ENCODE measurements around the gene GARNL3. TPM values are rescaled to one million over a fixed set of nuclear protein-coding genes. Genes with fewer than 3 reads are reported as not detected.

Gene GARNL3
- total RNA-seq, 4 donors from 2014 or later = 12.3 to 78.4 (median 23.7) TPM

- TF ChIP-seq CTCF (IDR thresholded peaks at IDR 0.05) (no peak), POLR2A (IDR thresholded peaks at IDR 0.05) (peak in 1 of 2 donors; percentile 19)
- Histone ChIP-seq H3K4me1 (peaks cover 0 to 17% (median 8%) of the 10 kb centered on the region in 4 donors), H3K27ac (peak overlapping the region; percentile 40 to 84 (median 56)), H3K27me3 (no peaks in the 10 kb centered on the region), H3K9me3 (no peaks in the 10 kb centered on the region), H3K4me3 (peak overlapping the region; percentile 40 to 100 (median 74)), H3K36me3 (peaks cover 0 to 9% (median 0%) of the 10 kb centered on the region in 3 donors)
- DNase-seq = no peak
Measured at GRCh38 chr9:127396253-127396807, 131.8 kb downstream of the GARNL3 start.

DNA sequence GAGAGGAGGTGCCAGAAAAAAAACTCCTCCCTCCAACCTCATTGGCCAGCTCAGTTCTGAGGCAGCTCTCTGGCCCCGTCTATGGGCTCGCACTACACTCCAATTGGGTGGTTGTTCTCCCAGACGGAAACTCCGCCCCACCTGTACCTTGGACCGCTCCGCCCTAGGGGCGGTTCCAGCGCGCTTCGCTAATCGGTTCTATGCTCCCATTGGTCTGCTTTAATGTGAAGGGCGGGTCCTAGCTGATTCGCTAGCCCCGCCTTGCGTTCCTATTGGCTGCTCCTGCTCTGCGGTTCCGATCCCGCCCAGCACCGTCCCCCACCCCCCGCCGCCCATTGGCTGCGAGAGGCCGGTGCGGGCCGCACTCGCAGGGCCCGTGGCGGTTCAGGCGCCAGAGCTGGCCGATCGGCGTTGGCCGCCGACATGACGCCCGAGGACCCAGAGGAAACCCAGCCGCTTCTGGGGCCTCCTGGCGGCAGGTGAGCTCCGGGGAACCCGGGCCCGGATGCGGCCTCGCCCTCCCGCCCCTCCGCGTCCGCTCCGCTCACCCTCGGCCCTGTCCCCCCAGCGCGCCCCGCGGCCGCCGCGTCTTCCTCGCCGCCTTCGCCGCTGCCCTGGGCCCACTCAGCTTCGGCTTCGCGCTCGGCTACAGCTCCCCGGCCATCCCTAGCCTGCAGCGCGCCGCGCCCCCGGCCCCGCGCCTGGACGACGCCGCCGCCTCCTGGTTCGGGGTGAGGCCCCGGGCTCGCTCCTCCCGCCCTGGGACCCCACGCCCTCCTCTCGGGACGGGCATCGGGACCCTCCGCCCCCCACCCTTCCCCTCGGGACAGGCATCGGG is 132.5 kb downstream of the GARNL3 start, which contains the start of gene SLC2A8:
TSS of gene SLC2A8 (plus strand) at position 362 of the 838 bp plus-strand sequence. CDS start at position 424, 62 bp downstream.
- Histone ChIP-seq H3K9me3 (no peaks in the 10 kb centered on the region), H3K27me3 (no peaks in the 10 kb centered on the region), H3K27ac (peak within 1 kb of the TSS; percentile 82 to 98 (median 90)), H3K4me1 (peaks cover 0 to 17% (median 8%) of the 10 kb centered on the region in 4 donors), H3K4me3 (peak within 1 kb of the TSS; percentile 60 to 100 (median 88)), H3K36me3 (peaks cover 0 to 9% (median 0%) of the 10 kb centered on the region in 3 donors)
- DNase-seq = peak; percentile 94 to 99 (median 99)
- TF ChIP-seq POLR2A (IDR thresholded peaks at IDR 0.05) (peak; percentile 82 to 94), CTCF (IDR thresholded peaks at IDR 0.05) (peak in 4 of 6 experiments; percentile 24 to 63 (median 58))

GRCh38 chr9:127397646-127398274 is 133.2 kb downstream of the GARNL3 start:
- Histone ChIP-seq H3K4me1 (peaks cover 0 to 17% (median 8%) of the 10 kb centered on the region in 4 donors), H3K9me3 (no peaks in the 10 kb centered on the region), H3K4me3 (peak overlapping the region; percentile 60 to 100 (median 88)), H3K36me3 (peaks cover 0 to 9% (median 0%) of the 10 kb centered on the region in 3 donors), H3K27me3 (no peaks in the 10 kb centered on the region), H3K27ac (peak overlapping the region; percentile 82 to 98 (median 90))
- DNase-seq = peak; percentile 39 to 76 (median 74)
- TF ChIP-seq CTCF (IDR thresholded peaks at IDR 0.05) (peak in 5 of 6 experiments; percentile 13 to 63 (median 52)), POLR2A (IDR thresholded peaks at IDR 0.05) (no peak)

DNA sequence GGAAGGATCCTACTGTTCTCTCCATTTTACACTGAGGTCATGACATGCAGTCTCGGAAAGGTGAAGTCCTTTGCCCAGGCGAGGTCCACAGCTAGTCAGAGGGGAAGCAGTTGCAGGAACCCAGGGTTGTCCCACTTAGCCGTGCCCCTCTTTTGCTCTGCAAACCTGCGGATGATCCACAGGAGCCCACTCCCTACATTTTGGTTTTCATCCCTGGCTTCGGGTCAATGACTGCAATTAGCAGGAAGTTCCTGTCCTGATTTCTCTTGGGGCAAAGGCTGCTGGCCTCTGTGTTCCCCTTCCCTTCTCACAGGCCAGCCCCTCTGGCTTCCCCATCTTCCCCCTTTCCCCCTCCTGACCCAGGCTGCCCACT is 133.7 kb downstream of the GARNL3 start:
- peak overlapping the region; percentile 60 to 100 (median 88) for H3K4me3 ChIP-seq
- DNase-seq = no peak
- TF ChIP-seq POLR2A (IDR thresholded peaks at IDR 0.05) (no peak), CTCF (IDR thresholded peaks at IDR 0.05) (no peak)
- no peaks in the 10 kb centered on the region for H3K9me3 ChIP-seq
- no peaks in the 10 kb centered on the region for H3K27me3 ChIP-seq
- peaks cover 0 to 9% (median 0%) of the 10 kb centered on the region in 3 donors for H3K36me3 ChIP-seq
- H3K27ac ChIP-seq = peak overlapping the region in 2 of 4 donors; percentile 82 to 84
- H3K4me1 ChIP-seq = peaks cover 0 to 17% (median 8%) of the 10 kb centered on the region in 4 donors

DNA sequence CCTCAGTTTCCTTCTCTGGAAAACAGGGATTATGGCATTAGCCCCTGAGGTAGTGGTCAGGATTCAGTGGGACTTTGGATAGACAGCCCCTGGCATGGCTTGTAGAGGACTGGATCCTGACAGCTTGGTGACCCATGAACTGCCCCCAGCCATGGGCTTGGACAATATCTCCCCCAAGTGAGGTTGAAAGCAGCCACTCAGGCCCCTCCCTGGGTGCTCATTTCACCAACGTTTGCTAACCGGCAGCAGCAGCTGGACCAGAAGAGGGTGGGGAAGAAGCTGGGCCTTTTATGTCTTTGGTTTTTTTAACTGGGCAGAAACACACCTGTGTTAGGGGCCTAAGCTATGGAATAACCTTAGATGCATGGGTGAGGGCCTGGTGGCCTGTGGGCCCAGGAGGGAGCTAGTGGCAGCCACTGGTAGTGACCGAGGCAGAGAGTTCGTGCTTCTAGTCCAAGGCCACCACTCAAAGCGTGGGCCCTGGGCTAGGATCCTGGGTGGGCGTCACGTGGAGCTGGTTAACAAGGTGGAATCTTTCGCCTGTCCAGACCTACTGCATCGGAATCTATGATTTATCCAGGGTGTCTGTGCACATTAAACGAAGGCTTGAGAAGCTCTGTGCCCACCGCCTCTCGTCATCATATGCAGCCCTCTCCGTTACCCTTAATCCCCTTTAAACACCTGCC is 134.3 kb downstream of the GARNL3 start:
- Histone ChIP-seq H3K4me3 (peak overlapping the region in 2 of 4 donors; percentile 90 to 100), H3K4me1 (peaks cover 0 to 17% (median 8%) of the 10 kb centered on the region in 4 donors), H3K9me3 (no peaks in the 10 kb centered on the region), H3K27ac (no peak overlapping the region), H3K36me3 (peaks cover 0 to 13% (median 0%) of the 10 kb centered on the region in 3 donors), H3K27me3 (no peaks in the 10 kb centered on the region)
- DNase-seq = no peak
- TF ChIP-seq CTCF (IDR thresholded peaks at IDR 0.05) (peak in 1 of 6 experiments; percentile 2), POLR2A (IDR thresholded peaks at IDR 0.05) (no peak)
